Right lobe of liver (tissue), 4 donors: ENCODE measurements around the gene PRKAG2.

Experiments
- CTCF ChIP-seq, 4 donors: fragments of 200-600 bp in 3 of 4; fragments of 450-650 bp in 1 of 4; IDR thresholded peaks; one replicate each; pipeline versions ENCODE4 v1.5.1 to v1.8.0; 2016 to 2022; ENCODE audit warnings: antibody characterized with exemption in 4 of 4, mild to moderate bottlenecking in 2 of 4
- POLR2A ChIP-seq: fragments of 450-650 bp; IDR thresholded peaks from one replicate; pipeline ENCODE4 v1.6.1; 2017; ENCODE audit warnings: antibody characterized with exemption, mild to moderate bottlenecking
- donor health status: DM: no; HTN: no; CAD: no.
- donor health status: DM: no; HTN: no; CAD: no.
- donor health status: DM: no; HTN: yes; CAD: no.

GRCh38 chr7:151756866-151757265 lies 120.0 kb downstream of the PRKAG2 start:
- no peak for TF ChIP-seq CTCF (IDR thresholded peaks at IDR 0.05)
- no peak for TF ChIP-seq POLR2A
